Skeletal muscle cell (primary cell): Measurements from ENCODE around the gene NECAB3.
"Not testable (repeated sequence)": the region's sequence is repeated elsewhere in the genome, so short reads cannot be mapped to it uniquely, and the experiment has no call there.

Experiments
- DNase-seq: peaks from one replicate; pipeline ENCODE4 v3.0.0-alpha.2; 2010; ENCODE audit warnings: low read depth
- H3K4me3 ChIP-seq: 2 replicates; pipeline ENCODE4 v1.5.1; 2011; ENCODE audit warnings: low read depth, mild to moderate bottlenecking, control low read depth, low read length, moderate library complexity

The NECAB3 gene

GRCh38 chr20:33636776-33637175 lies 37.5 kb downstream of the NECAB3 start:
- no peak for DNase-seq
- no peak overlapping the region for H3K4me3 ChIP-seq

GRCh38 chr20:33635341-33635740 lies 38.9 kb downstream of the NECAB3 start:
- DNase-seq = no peak
- H3K4me3 ChIP-seq = no peak overlapping the region

GRCh38 chr20:33631910-33632309 lies 42.3 kb downstream of the NECAB3 start:
- not testable (repeated sequence) for DNase-seq, H3K4me3 ChIP-seq

- no peak overlapping the region for H3K4me3 ChIP-seq
- no peak for DNase-seq
Measured at GRCh38 chr20:33630507-33630906, 43.7 kb downstream of the NECAB3 start.

- no peak for DNase-seq
- no peak overlapping the region for H3K4me3 ChIP-seq
Measured at GRCh38 chr20:33629979-33630378, 44.2 kb downstream of the NECAB3 start.

- H3K4me3 ChIP-seq = no peak overlapping the region
- no peak for DNase-seq
Measured at GRCh38 chr20:33629533-33629932, 44.7 kb downstream of the NECAB3 start.

GRCh38 chr20:33627577-33628216 lies 46.5 kb downstream of the NECAB3 start:
- DNase-seq = no peak
- no peak overlapping the region for H3K4me3 ChIP-seq

- H3K4me3 ChIP-seq = no peak overlapping the region
- no peak for DNase-seq
Measured at GRCh38 chr20:33626190-33626589, 48.0 kb downstream of the NECAB3 start.

GRCh38 chr20:33624399-33624798 lies 49.8 kb downstream of the NECAB3 start:
- H3K4me3 ChIP-seq = no peak overlapping the region
- no peak for DNase-seq

GRCh38 chr20:33622705-33623365 lies 51.4 kb downstream of the NECAB3 start:
- H3K4me3 ChIP-seq = no peak overlapping the region

GRCh38 chr20:33621717-33622400 lies 52.4 kb downstream of the NECAB3 start:
- DNase-seq = no peak
- H3K4me3 ChIP-seq = no peak overlapping the region

More at GRCh38 chr20:33622705-33623365, 51.4 kb downstream of the NECAB3 start:
- DNase-seq = no peak

- no peak for DNase-seq
- no peak overlapping the region for H3K4me3 ChIP-seq
Measured at GRCh38 chr20:33612001-33612400, 62.2 kb downstream of the NECAB3 start.

- no peak for DNase-seq
- H3K4me3 ChIP-seq = no peak overlapping the region
Measured at GRCh38 chr20:33611106-33611505, 63.1 kb downstream of the NECAB3 start.

- H3K4me3 ChIP-seq = no peak overlapping the region
- no peak for DNase-seq
Measured at GRCh38 chr20:33609504-33609903, 64.7 kb downstream of the NECAB3 start.
